MM.1S (cell line): Measurements from ENCODE around the gene BCL10.

Source experiments
- DNase-seq: peaks from one replicate; pipeline ENCODE4 v3.0.0-alpha.2; 2015
- H2AFZ ChIP-seq: fragments of 300-600 bp; sonication (generic); 2 replicates; pipeline ENCODE4 v1.6.0; 2016; ENCODE audit warnings: antibody characterized with exemption, low read length
- H3F3A ChIP-seq: fragments of 300-600 bp; sonication (generic); 2 replicates; pipeline ENCODE4 v1.6.1; 2016; ENCODE audit warnings: mild to moderate bottlenecking, antibody characterized with exemption, low read length, moderate library complexity, mixed read lengths; ENCODE audit not compliant: insufficient read depth
- H3K27ac ChIP-seq: fragments of 300-600 bp; sonication (generic); 2 replicates; pipeline ENCODE4 v1.5.1; 2016; ENCODE audit warnings: mild to moderate bottlenecking, low read length
- H3K27me3 ChIP-seq: fragments of 300-600 bp; sonication (generic); replicated peaks from 2 replicates; pipeline ENCODE4 v1.6.0; 2016; ENCODE audit warnings: low read length; ENCODE audit not compliant: insufficient read depth
- H3K36me3 ChIP-seq: fragments of 300-600 bp; sonication (generic); replicated peaks from 2 replicates; pipeline ENCODE4 v1.6.1; 2016; ENCODE audit warnings: mild to moderate bottlenecking, low read length, mixed read lengths; ENCODE audit not compliant: insufficient read depth
- H3K4me1 ChIP-seq: fragments of 300-600 bp; sonication (generic); 2 replicates; pipeline ENCODE4 v1.6.1; 2016; ENCODE audit warnings: low read length, mixed read lengths
- H3K4me2 ChIP-seq: fragments of 300-600 bp; sonication (generic); 2 replicates; pipeline ENCODE4 v1.6.0; 2016; ENCODE audit warnings: low read depth, low read length
- H3K4me3 ChIP-seq: fragments of 300-600 bp; sonication (generic); 2 replicates; pipeline ENCODE4 v1.5.1; 2016; ENCODE audit warnings: low read length, mixed read lengths
- H3K79me2 ChIP-seq: fragments of 300-600 bp; sonication (generic); 2 replicates; pipeline ENCODE4 v1.6.1; 2016; ENCODE audit warnings: mixed run types, low read length, mixed read lengths
- H3K9ac ChIP-seq: fragments of 300-600 bp; sonication (generic); 2 replicates; pipeline ENCODE4 v1.6.1; 2016; ENCODE audit warnings: low read length, mixed read lengths
- H3K9me2 ChIP-seq: fragments of 300-600 bp; sonication (generic); replicated peaks from 2 replicates; pipeline ENCODE4 v1.6.1; 2016; ENCODE audit warnings: mild to moderate bottlenecking, low read length, mixed read lengths; ENCODE audit not compliant: insufficient read depth
- H3K9me3 ChIP-seq: fragments of 300-600 bp; sonication (generic); replicated peaks from 2 replicates; pipeline ENCODE4 v1.6.1; 2016; ENCODE audit warnings: mild to moderate bottlenecking, low read length, mixed read lengths; ENCODE audit not compliant: insufficient read depth
- H4K20me1 ChIP-seq: fragments of 300-600 bp; sonication (generic); 2 replicates; pipeline ENCODE4 v1.6.1; 2016; ENCODE audit warnings: mild to moderate bottlenecking, low read length, moderate library complexity, mixed read lengths; ENCODE audit not compliant: insufficient read depth
- EZH2 ChIP-seq: fragments of 300-600 bp; sonication (generic); optimal IDR thresholded peaks from 2 replicates; pipeline ENCODE3; 2017; ENCODE audit warnings: low read depth, mild to moderate bottlenecking, antibody characterized with exemption, low read length, mixed read lengths
- EZH2phosphoT487 ChIP-seq: fragments of 300-600 bp; sonication (generic); IDR thresholded peaks from 2 replicates; pipeline ENCODE4 v1.6.1; 2018; ENCODE audit warnings: antibody characterized with exemption, low read length
- TF ChIP-seq, protein P1 (sequence below): fragments of 300-600 bp; sonication (generic); IDR thresholded peaks from 2 replicates; pipeline ENCODE4 v1.5.1; 2016; ENCODE audit warnings: antibody characterized with exemption, low read length, mixed read lengths

BCL10 gene

DNA sequence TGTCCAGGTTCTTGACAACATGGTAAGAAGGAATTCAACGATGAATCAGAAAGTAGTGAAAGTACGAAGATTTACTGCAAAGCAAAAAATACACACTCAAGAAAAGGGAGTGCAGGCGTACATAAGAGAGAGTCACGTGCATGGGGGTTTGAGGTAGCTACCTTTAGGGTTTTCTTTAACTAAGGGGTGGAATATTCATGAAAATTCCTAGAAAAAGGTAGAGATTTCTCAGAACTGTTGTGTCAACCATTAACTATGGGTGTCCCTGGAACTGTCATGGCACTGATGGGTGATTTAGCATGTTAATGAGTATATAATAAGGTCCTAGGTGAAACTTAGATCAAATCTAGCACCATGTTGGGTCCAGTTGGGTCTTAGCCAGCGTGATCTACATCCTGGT, 53.1 kb downstream of the BCL10 start:
- Histone ChIP-seq H3K27ac (no peak overlapping the region), H3K4me1 (no peaks in the 10 kb centered on the region), H3F3A (no peaks in the 10 kb centered on the region), H3K4me2 (no peak overlapping the region), H4K20me1 (no peaks in the 10 kb centered on the region), H3K9ac (no peak overlapping the region), H3K79me2 (no peaks in the 10 kb centered on the region), H3K4me3 (no peak overlapping the region), H3K36me3 (no peaks in the 10 kb centered on the region), H3K9me2 (no peaks in the 10 kb centered on the region), H3K9me3 (no peaks in the 10 kb centered on the region), H2AFZ (no peak overlapping the region), H3K27me3 (no peaks in the 10 kb centered on the region)
- no peak for DNase-seq
- TF ChIP-seq, protein P1, sequence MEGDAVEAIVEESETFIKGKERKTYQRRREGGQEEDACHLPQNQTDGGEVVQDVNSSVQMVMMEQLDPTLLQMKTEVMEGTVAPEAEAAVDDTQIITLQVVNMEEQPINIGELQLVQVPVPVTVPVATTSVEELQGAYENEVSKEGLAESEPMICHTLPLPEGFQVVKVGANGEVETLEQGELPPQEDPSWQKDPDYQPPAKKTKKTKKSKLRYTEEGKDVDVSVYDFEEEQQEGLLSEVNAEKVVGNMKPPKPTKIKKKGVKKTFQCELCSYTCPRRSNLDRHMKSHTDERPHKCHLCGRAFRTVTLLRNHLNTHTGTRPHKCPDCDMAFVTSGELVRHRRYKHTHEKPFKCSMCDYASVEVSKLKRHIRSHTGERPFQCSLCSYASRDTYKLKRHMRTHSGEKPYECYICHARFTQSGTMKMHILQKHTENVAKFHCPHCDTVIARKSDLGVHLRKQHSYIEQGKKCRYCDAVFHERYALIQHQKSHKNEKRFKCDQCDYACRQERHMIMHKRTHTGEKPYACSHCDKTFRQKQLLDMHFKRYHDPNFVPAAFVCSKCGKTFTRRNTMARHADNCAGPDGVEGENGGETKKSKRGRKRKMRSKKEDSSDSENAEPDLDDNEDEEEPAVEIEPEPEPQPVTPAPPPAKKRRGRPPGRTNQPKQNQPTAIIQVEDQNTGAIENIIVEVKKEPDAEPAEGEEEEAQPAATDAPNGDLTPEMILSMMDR = no peak
- no peak for TF ChIP-seq EZH2
- TF ChIP-seq EZH2phosphoT487 = no peak

GRCh38 chr1:85220756-85221201, 55.7 kb downstream of the BCL10 start:
- no peak overlapping the region for H3K27ac ChIP-seq
- H2AFZ ChIP-seq = no peak overlapping the region

DNA sequence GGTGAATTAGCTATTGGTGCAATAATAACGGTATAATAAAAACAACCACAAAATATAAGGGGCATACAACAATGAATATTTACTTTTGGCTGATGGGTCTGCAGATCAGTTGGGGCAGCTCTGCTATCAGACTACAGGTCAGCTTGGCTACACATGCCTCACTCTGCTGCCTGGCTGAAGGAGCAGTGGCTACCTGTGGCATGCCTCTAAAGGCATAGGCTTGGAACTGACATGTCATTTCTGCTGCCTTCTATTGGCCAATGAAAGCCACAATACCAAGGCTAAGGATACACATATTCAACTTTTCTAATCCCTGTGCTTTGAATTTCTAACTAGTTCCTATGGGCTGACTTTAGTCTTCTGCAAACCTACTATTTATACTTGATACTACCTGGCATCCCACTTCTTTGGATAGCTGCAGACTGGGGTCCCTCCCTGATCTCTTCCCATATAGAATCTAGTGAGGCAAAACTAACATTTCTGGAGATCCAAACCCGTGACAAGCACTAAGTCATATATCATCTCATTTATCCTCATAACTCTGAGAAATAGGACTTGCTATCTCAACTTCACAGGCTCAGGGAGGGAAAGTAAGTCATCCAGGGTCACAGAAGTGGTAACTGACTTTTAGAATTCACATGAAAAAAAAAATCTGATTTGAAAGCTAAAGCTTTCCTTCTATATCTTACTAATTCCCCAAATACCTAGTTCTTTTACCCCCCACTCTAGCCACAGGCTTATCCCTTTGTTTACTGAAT, 56.4 kb downstream of the BCL10 start:
- H3K27ac ChIP-seq = no peak overlapping the region
- H3K9me3 ChIP-seq = no peaks in the 10 kb centered on the region
- no peak overlapping the region for H2AFZ ChIP-seq
- TF ChIP-seq EZH2phosphoT487 = no peak
- TF ChIP-seq EZH2 = no peak
- TF ChIP-seq, protein P1 = no peak
- no peaks in the 10 kb centered on the region for H3K27me3 ChIP-seq
- no peak overlapping the region for H3K4me2 ChIP-seq
- no peaks in the 10 kb centered on the region for H4K20me1 ChIP-seq
- no peaks in the 10 kb centered on the region for H3K79me2 ChIP-seq
- H3K4me1 ChIP-seq = no peaks in the 10 kb centered on the region
- no peak overlapping the region for H3K9ac ChIP-seq
- no peaks in the 10 kb centered on the region for H3K9me2 ChIP-seq
- H3K36me3 ChIP-seq = no peaks in the 10 kb centered on the region
- H3K4me3 ChIP-seq = no peak overlapping the region
- no peaks in the 10 kb centered on the region for H3F3A ChIP-seq
- DNase-seq = no peak

More at GRCh38 chr1:85220756-85221201, 55.7 kb downstream of the BCL10 start:
- H3K36me3 ChIP-seq = no peaks in the 10 kb centered on the region
- H3K9me2 ChIP-seq = no peaks in the 10 kb centered on the region
- no peaks in the 10 kb centered on the region for H3K27me3 ChIP-seq
- H3F3A ChIP-seq = no peaks in the 10 kb centered on the region
- no peaks in the 10 kb centered on the region for H3K79me2 ChIP-seq
- H3K9ac ChIP-seq = no peak overlapping the region
- no peak overlapping the region for H3K4me2 ChIP-seq
- no peaks in the 10 kb centered on the region for H4K20me1 ChIP-seq
- no peaks in the 10 kb centered on the region for H3K4me1 ChIP-seq
- H3K9me3 ChIP-seq = no peaks in the 10 kb centered on the region
- H3K4me3 ChIP-seq = no peak overlapping the region
- TF ChIP-seq EZH2phosphoT487 = no peak
- TF ChIP-seq, protein P1 = no peak
- no peak for TF ChIP-seq EZH2
- DNase-seq = no peak
